ENCODE results near the gene CBX2. TPM values are rescaled to one million over a fixed set of nuclear protein-coding genes. Genes with fewer than 3 reads are reported as not detected.
A peak's percentile ranks its signal among the peaks of the same experiment; 100 is the strongest.

Gene CBX2
- total RNA-seq (2021; ENCODE audit: unreplicated experiment) (28.3 TPM), Bru-seq, nascent RNA (percentile 65 among the genes with signal in this experiment), BruChase-seq, experiment 1, labeled RNA remaining after a 6-hour chase (percentile 61 among the genes with signal in this experiment), BruChase-seq, experiment 2, labeled RNA remaining after a 2-hour chase (percentile 80 among the genes with signal in this experiment)
- 8.8 and 9.6 TPM in 2 replicates for polyA plus RNA-seq (2012)
- long read RNA-seq, full-length matches to known transcripts: 15 of 96 reads
- long read RNA-seq, partial matches to known transcripts: 76 of 96 reads
- long read RNA-seq, other reads (novel, unspliced or antisense): 5 of 96 reads

DNA sequence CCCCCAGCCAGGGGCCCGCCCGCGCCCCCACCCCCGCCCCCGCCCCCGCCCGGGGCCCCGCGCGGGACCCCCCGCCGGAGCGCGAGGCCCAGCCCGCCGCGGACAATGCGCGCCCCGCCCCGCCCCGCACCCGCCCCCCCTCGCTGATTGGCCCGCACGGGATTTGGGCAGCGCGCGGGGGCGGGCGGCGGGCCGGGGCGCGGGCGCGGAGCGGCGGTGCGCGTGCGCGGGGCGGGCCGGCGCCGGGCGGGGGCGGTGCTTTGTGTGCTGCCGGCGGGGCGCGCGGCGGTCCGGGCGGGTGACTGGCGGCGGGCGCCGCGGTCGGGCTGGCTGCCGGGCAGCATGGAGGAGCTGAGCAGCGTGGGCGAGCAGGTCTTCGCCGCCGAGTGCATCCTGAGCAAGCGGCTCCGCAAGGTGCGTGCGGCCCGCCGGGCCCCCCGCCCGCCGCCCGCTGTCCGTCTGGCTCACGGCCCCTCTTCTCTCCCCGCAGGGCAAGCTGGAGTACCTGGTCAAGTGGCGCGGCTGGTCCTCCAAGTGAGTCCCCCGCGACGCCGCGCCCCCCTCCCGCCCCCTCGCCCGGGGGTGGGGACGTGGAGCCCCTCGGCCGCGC lies at the start of gene CBX2:
CBX2 (plus strand) TSS at position 255 of the 610 bp plus-strand sequence; CDS start at position 343, 88 bp downstream.
- Histone ChIP-seq H3K9me2 (ENCODE audit: insufficient read depth) (no peaks in the 10 kb centered on the region), H2AFZ (ENCODE audit: low read depth, low read length, poor library complexity, severe bottlenecking) (no peak within 1 kb of the TSS), H3K9me3 (ENCODE audit: control insufficient read depth in 1 of 2, insufficient read depth in 1 of 2, low read depth in 1 of 2, low read length in 2 of 2) (no peaks in the 10 kb centered on the region), H4K20me1 (ENCODE audit: insufficient read depth) (no peaks in the 10 kb centered on the region), H3K4me2 (ENCODE audit: low read length) (peak within 1 kb of the TSS; percentile 93), H3K9ac (ENCODE audit: low read length) (peak within 1 kb of the TSS; percentile 79), H3K4me1 (ENCODE audit: control insufficient read depth in 1 of 2, insufficient read depth in 2 of 2, low read length in 2 of 2) (peaks cover 12 to 19% of the 10 kb centered on the region in 2 experiments), H3K27me3 (ENCODE audit: insufficient read depth, low read length) (peaks cover 34% of the 10 kb centered on the region), H3K79me2 (ENCODE audit: insufficient read depth, low read length) (peaks cover 16% of the 10 kb centered on the region), H3K36me3 (ENCODE audit: control insufficient read depth in 1 of 2, insufficient read depth in 2 of 2, low read length in 2 of 2) (peaks cover 7 to 14% of the 10 kb centered on the region in 2 experiments; a peak in 3 of 4 replicates), H3K27ac (ENCODE audit: low read depth, low read length) (peak within 1 kb of the TSS; percentile 64; the same call in 1 of the 2 replicates), H3K4me3 (replicated peaks in 1 of 2; ENCODE audit: low read depth in 1 of 2, low read length in 2 of 2) (peak within 1 kb of the TSS; percentile 70 to 79)
- ChIA-PET POLR2A (interaction anchor here (1.2 to 1.4 kb wide), 3 partner anchors 19 to 62 kb away, joined by 3 to 6 read pairs (median 5); partner anchors contain the start of genes CBX4 and CBX8), RAD21 (ENCODE audit: low non-redundant PET in 1 of 2, low total read pairs in 2 of 2, uncharacterized antibody in 2 of 2, unreplicated experiment in 2 of 2) (interaction anchor here in 1 of 2 experiments (0.6 kb wide), 1 partner anchor 1600 kb away, joined by 6 read pairs; no protein-coding TSS in a partner anchor), CTCF (interaction anchor here (0.7 to 1.0 kb wide), 3 partner anchors 32 to 38 kb away, joined by 3 to 6 read pairs (median 4); no protein-coding TSS in a partner anchor)
- intact Hi-C loops (cut with micrococcal nuclease): loop anchor here (1.0 kb wide), 1 partner anchor 21 kb away; no protein-coding TSS in a partner anchor
- BruUV-seq (replicated peaks): no TSS peak
- no peak for TF ChIP-seq YY1 (IDR thresholded peaks at IDR 0.05; ENCODE audit: extremely low read depth, insufficient replicate concordance, low read depth, low read length)
- TF ChIP-seq POLR2AphosphoS5 (IDR thresholded peaks at IDR 0.05; ENCODE audit: low read depth, low read length): peak; percentile 70
- TF ChIP-seq ZFX (IDR thresholded peaks at IDR 0.05): 0 out of 2 replicates have a peak, but pooled peaks have one; percentile 40
- TF ChIP-seq EZH2phosphoT487 (IDR thresholded peaks at IDR 0.05; ENCODE audit: borderline replicate concordance): no peak
- TF ChIP-seq EGR1 (IDR thresholded peaks at IDR 0.05; ENCODE audit: low read depth): peak; percentile 21
- DNase-seq (ENCODE audit: low read depth, low spot score): peak; percentile 32
- peak; percentile 90 for ATAC-seq
